HT1080 (cell line): ENCODE data around the gene CELF4. TPM values are rescaled to one million over a fixed set of nuclear protein-coding genes. Genes with fewer than 3 reads are reported as not detected.

Experiments
- DNase-seq: peaks from one replicate; pipeline ENCODE4 v3.0.0-alpha.2; 2015; ENCODE audit warnings: low read depth
- total RNA-seq: library from RNA; depleted of rRNA; stranded (reverse); fragments of >200 nt; shearing (Covaris generic); gene quantifications from 2 replicates; pipeline ENCODE4 v1.2.3, GENCODE V29; 2014

CELF4 gene
- total RNA-seq, 1 experiment from 2014 or later: not detected

GRCh38 chr18:37322492-37323035 lies 243.0 kb downstream of the CELF4 start:
- DNase-seq: no peak

- no peak for DNase-seq
Observed at GRCh38 chr18:37321582-37322491, 243.8 kb downstream of the CELF4 start.

- no peak for DNase-seq
Observed at GRCh38 chr18:37320317-37320716, 245.3 kb downstream of the CELF4 start.

GRCh38 chr18:37318360-37319355 lies 246.9 kb downstream of the CELF4 start:
- DNase-seq: no peak

GRCh38 chr18:37317486-37317885 lies 248.1 kb downstream of the CELF4 start:
- DNase-seq: no peak

GRCh38 chr18:37316468-37316867 lies 249.1 kb downstream of the CELF4 start:
- no peak for DNase-seq

GRCh38 chr18:37315935-37316334 lies 249.7 kb downstream of the CELF4 start:
- no peak for DNase-seq

- DNase-seq: no peak
Observed at GRCh38 chr18:37314534-37314933, 251.1 kb downstream of the CELF4 start.

GRCh38 chr18:37313624-37314023 lies 252.0 kb downstream of the CELF4 start:
- DNase-seq: no peak

GRCh38 chr18:37309861-37310260 lies 255.7 kb downstream of the CELF4 start:
- DNase-seq: no peak

- DNase-seq: no peak
Observed at GRCh38 chr18:37309059-37309458, 256.5 kb downstream of the CELF4 start.

- DNase-seq: no peak
Observed at GRCh38 chr18:37307181-37307580, 258.4 kb downstream of the CELF4 start.

- DNase-seq: no peak
Observed at GRCh38 chr18:37306432-37306831, 259.2 kb downstream of the CELF4 start.

GRCh38 chr18:37305066-37305465 lies 260.5 kb downstream of the CELF4 start:
- no peak for DNase-seq

- DNase-seq: no peak
Observed at GRCh38 chr18:37304012-37304680, 261.5 kb downstream of the CELF4 start.

- DNase-seq: no peak
Observed at GRCh38 chr18:37303009-37303408, 262.6 kb downstream of the CELF4 start.

GRCh38 chr18:37302519-37302918 lies 263.1 kb downstream of the CELF4 start:
- no peak for DNase-seq

GRCh38 chr18:37299471-37300304 lies 265.9 kb downstream of the CELF4 start:
- DNase-seq: peak; percentile 94

- no peak for DNase-seq
Observed at GRCh38 chr18:37298816-37299215, 266.8 kb downstream of the CELF4 start.

GRCh38 chr18:37297106-37297505 lies 268.5 kb downstream of the CELF4 start:
- DNase-seq: no peak
